SIG-M5 treated with dmso at 0.1 percent for 504 hours (cell line): ENCODE measurements around the gene SEC23A.
"Not testable (repeated sequence)": the region's sequence is repeated elsewhere in the genome, so short reads cannot be mapped to it uniquely, and the experiment has no call there.

Source experiments
- DNase-seq: peaks from one replicate; lab custom pipeline; 2025; ENCODE audit not compliant: unreplicated experiment; lab: John Stamatoyannopoulos, UW

The SEC23A gene

DNA sequence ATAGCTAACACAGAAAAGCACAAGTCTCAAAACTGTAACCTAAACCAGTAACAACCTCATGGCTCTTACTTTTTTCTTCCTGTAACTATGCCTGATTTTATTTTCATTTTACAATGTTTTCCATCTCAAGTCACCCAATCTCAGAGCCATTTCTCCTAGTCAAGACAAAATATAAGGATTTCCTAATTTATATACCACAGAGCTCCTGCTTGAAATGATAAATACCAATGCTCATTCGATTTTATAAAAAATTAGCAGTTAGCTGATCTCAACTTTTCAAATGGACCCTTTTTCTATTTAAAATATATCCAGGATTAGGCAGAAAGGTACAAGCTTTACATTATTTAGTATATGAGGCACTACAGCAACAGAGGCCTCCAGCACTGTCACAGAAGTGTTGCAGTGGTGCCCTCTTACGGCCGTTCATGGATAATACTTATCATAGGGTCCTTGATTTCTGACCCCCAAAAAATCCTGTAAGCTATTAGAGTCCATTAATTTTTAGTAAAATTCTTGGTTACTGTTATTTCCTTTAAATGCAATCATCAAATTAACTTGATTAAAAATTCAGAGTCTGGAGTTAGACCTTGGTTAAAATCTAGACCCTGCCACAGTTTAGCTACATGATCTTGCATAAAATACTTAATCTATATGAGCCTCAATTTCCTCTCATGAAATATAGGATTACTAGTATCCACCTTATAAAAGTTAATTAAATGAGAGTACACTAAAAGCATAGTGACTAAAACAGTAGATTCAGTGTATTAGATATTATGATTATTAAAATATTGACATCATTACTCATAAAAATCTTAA is 68.3 kb downstream of the SEC23A start:
- DNase-seq = no peak

DNA sequence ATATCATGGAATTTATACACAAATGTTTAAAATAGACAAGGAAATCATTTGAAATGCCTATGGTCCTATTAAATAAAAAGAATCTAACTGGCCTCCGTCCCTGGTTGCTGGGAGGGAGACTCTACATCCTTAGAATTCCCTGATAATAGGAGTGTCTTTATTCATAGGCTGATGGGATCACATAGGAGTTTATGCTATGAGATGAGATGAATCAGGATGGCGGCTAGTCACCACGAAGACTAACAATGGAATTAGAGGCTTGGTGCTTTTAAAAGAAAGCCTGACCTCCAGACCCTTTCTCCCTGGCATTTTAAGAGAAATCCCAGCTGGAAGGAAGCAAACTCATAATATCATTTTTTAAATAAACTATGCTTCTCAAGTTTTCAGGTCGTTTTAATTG is 69.7 kb downstream of the SEC23A start:
- no peak for DNase-seq

DNA sequence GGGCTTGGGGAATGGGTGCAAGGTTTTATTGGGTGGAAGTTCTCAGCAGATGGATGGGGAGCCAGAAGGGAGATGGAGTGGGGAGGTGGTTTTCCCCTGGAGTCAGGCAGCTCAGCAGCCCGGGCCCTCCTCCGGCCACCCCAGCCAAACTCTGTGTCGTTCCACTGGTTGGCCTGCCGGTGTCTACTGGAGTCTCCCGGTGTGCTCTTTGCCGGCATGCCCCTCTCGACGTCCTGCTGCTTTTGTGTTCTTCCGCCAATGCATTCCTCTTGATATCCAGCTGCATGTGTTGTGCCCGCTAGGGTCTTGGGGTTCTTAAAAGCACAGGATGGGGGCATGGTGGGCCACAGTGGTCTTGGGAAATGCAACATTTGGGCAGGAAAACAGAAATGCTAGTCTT is 72.8 kb downstream of the SEC23A start:
- no peak for DNase-seq

DNA sequence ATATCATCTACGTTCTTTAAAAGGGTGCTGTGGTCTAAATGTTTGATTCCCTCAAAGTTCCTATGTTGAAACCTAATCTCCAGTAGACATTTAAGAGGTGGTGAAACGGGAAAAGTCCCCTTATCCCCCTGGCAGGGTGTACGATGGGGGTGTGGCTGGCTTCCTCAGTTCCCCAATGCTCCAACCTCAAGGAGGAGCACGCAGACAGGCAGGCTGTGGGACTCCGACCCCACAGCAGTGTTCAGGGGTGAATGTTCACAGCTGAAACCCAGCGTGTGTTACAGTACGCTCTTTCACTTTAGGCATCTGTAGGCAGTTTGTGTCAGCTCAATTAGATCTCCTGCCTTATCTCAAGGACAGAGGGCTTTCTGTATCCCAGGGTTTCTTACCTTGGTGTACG is 73.2 kb downstream of the SEC23A start:
- no peak for DNase-seq

- no peak for DNase-seq
These were observed 74.4 kb downstream of the SEC23A start for GRCh38 chr14:39028620-39029019.

GRCh38 chr14:39025810-39026627 is 77.0 kb downstream of the SEC23A start:
- DNase-seq = no peak

DNA sequence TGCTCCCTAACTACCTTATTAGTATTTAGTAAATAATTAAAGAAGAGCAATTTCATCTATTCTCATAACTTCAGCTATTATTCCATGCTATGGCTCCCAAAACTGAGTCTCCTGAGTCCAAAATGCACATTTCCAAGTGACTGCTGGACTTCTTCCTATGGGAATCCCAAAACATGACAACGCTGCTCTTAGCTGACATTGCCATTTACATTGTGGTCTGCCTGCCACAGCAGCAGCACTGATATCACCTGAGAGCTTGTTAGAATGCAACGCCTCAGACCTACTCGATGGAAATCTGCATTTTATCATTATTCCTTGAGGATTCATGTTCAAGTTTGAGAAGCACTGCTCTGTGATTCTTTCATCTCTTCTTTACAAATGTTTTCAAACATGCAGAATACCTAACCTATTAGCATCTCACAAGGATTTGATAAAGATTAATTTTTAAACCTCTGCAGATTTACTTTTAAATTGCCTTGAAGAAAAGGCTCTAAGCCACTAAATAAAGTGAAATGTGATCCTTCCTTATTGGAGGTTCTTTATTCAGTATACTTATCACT is 77.7 kb downstream of the SEC23A start:
- no peak for DNase-seq

- DNase-seq = no peak
These were observed 78.8 kb downstream of the SEC23A start for GRCh38 chr14:39023939-39024871.

GRCh38 chr14:39017096-39018016 is 85.7 kb downstream of the SEC23A start:
- DNase-seq = not testable (repeated sequence)

- DNase-seq = no peak
These were observed 86.3 kb downstream of the SEC23A start for GRCh38 chr14:39016733-39017095.

- no peak for DNase-seq
These were observed 87.0 kb downstream of the SEC23A start for GRCh38 chr14:39015964-39016577.

DNA sequence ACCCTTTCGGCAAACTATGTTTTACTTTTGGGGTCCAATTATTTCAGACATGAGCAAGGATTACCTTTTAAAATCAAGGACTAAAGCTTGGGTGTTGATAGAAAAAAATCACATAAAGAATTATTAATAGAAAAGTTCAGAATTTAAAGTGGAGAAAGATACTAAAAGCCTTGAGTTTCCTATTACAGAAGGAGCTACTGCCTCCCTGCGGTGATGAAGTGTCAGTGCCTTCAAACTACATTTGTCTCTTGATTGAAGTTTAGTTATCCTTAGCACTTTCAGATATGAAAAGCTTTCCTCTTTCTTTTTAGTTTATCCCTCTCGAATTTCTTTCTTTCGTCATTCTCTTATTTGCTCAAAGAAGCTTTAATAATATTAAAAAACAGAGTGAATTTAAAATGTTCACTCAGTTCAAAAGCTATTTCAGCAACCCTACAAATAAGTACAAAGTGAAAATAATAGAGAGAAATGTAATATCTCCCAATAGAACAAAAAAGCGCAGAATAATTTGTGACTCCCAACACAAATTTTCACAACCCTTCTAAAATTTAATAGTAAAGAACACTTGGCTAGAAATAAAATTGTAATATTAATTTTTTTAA is 87.6 kb downstream of the SEC23A start:
- DNase-seq = peak; percentile 59

DNA sequence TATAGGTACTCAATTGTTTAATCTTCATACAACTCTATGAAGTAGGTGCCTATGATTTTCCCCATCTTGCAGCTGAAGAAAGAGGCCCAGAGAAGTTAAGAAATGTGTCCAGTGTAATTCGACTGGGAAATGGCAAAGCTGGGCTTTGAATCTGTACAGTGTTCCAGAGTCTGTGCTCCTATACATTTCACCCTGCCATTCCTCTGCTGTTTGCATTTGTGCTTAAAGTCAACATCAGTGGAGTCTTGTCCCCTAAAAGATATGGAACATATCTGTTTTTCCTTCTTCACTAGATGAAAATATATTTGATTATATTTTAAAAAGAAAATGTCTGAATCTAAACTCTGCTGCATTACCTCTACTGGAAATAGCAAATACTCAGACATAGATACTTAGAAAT is 88.6 kb downstream of the SEC23A start:
- DNase-seq = no peak

DNA sequence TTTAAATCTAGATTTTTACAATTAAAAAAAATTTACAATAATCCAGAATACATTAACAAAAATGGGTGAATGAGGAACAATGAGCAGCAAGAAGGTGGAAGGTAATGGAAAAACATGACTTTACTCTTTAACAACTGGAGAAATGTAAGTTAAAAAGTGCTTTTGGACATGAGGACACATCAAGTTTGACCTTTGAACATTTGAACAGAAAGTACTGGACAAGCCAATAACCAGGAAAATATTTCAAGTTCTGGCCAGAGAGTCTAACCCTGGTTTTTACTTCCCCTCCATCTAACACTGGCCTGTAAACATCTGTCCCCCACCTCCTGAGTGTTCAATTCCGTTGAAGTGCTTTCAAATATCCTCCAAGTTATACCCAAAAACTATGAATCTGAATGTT is 94.1 kb downstream of the SEC23A start:
- not testable (repeated sequence) for DNase-seq

- no peak for DNase-seq
These were observed 96.2 kb downstream of the SEC23A start for GRCh38 chr14:39006721-39007410.

DNA sequence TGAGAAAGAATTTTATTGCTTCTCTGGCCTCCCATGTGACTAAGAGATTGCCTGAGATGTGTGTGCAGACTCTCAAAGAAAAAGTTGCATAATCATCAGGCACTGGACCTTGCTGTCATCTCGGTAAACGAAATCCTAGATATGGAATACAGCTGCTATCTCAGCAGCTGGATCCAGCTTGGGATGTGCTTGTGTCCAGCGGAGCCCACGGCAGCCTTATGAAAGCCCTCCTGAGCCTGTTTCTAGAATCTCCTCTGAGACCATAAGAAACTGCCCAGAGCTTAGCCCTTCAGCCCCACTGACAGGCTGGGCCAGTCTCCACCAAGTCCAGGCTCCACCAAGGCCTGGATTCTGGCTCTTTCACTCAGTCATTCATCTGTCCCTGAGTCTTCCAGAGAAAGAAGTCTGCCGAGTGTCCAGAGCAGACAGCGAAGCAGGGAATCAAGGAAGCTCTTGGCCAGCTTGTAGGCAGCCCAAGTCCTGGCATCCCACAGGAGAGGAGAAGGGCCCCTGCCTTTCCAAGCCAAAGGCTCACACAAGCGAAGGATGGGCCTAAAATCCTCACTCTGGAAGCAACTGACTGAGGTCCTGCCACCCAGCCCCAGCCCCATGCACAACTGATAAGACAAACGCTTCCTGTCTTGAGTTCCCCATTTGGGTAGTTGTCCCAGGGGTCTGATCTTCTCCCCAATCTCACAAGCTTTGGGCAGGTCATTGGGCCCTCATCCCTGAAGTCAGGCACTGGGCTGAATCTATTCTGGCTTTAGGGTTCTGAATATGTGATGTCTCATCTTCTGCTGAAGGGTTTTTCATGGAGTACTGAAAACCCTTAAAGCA is 97.8 kb downstream of the SEC23A start:
- DNase-seq = no peak

- DNase-seq = no peak
These were observed 103.1 kb downstream of the SEC23A start for GRCh38 chr14:38999949-39000348.

DNA sequence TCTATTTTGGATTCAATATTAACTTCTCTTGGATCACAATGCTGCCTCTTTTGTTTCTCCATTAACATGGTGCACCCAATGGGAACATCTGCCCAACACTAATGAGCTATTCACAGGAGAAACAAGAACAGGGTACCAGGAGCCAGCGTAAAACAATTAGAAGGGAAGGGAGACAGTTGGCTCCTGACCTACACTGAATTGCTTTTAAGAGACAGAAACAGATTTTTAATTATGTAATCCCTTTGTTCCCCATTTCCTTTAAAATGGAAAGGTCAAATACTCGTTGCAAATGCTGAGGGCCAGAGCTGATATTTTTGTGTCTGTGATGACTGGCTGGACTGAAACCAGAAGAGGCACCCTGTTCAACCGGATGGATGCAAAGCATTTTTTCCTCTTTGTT is 108.3 kb downstream of the SEC23A start:
- no peak for DNase-seq
